ENCODE data around the gene TTC39A.
"Not testable (repeated sequence)": the region's sequence is repeated elsewhere in the genome, so short reads cannot be mapped to it uniquely, and the experiment has no call there.

Gene TTC39A

GRCh38 chr1:51263147-51263877 is 67.0 kb downstream of the TTC39A start:
- no peak for TF ChIP-seq CTCF (IDR thresholded peaks at IDR 0.05; ENCODE audit: insufficient read depth, low read length, missing control alignments)
- CTCF ChIA-PET, result interaction anchor here (1.4 to 2.4 kb wide), 3 partner anchors 20 to 271 kb away, joined by 3 to 9 read pairs (median 4); no protein-coding TSS in a partner anchor
- DNase-seq (ENCODE audit: low read depth, low spot score), result no peak
- POLR2A ChIA-PET, result no interaction called here
- H3K4me3 ChIP-seq (ENCODE audit: low read depth, low read length), result no peak overlapping the region

- no peak overlapping the region for H3K4me3 ChIP-seq (ENCODE audit: low read depth, low read length)
- DNase-seq (ENCODE audit: low read depth, low spot score), result no peak
- ChIA-PET POLR2A (interaction anchor here (0.6 to 1.1 kb wide), 2 partner anchors 65 to 307 kb away, joined by 3 read pairs; no protein-coding TSS in a partner anchor), CTCF (interaction anchor here (0.9 to 2.5 kb wide), 5 partner anchors 14 to 66 kb away, joined by 3 to 7 read pairs (median 4); no protein-coding TSS in a partner anchor)
- no peak for TF ChIP-seq CTCF (IDR thresholded peaks at IDR 0.05; ENCODE audit: insufficient read depth, low read length, missing control alignments)
Measured at GRCh38 chr1:51255331-51255730, 75.0 kb downstream of the TTC39A start.

GRCh38 chr1:51253691-51254090 is 76.7 kb downstream of the TTC39A start:
- ChIA-PET CTCF (interaction anchor here (1.5 kb wide), 1 partner anchor 60 kb away, joined by 3 read pairs; no protein-coding TSS in a partner anchor), POLR2A (no interaction called here)
- H3K4me3 ChIP-seq (ENCODE audit: low read depth, low read length), result no peak overlapping the region
- no peak for TF ChIP-seq CTCF (IDR thresholded peaks at IDR 0.05; ENCODE audit: insufficient read depth, low read length, missing control alignments)
- DNase-seq (ENCODE audit: low read depth, low spot score), result no peak

- no peak overlapping the region for H3K4me3 ChIP-seq (ENCODE audit: low read depth, low read length)
- ChIA-PET CTCF (interaction anchor here (0.7 kb wide), 1 partner anchor 8 kb away, joined by 3 read pairs; no protein-coding TSS in a partner anchor), POLR2A (interaction anchor here (0.6 kb wide), 1 partner anchor 45 kb away, joined by 3 read pairs; no protein-coding TSS in a partner anchor)
- no peak for DNase-seq (ENCODE audit: low read depth, low spot score)
- TF ChIP-seq CTCF (IDR thresholded peaks at IDR 0.05; ENCODE audit: insufficient read depth, low read length, missing control alignments), result no peak
Measured at GRCh38 chr1:51252366-51252765, 78.0 kb downstream of the TTC39A start.

- POLR2A ChIA-PET; H3K4me3 ChIP-seq (ENCODE audit: low read depth, low read length); CTCF ChIA-PET; DNase-seq (ENCODE audit: low read depth, low spot score): not testable (repeated sequence)
Measured at GRCh38 chr1:51251165-51251564, 79.2 kb downstream of the TTC39A start.

GRCh38 chr1:51250729-51251128 is 79.6 kb downstream of the TTC39A start:
- H3K4me3 ChIP-seq (ENCODE audit: low read depth, low read length); CTCF ChIA-PET; POLR2A ChIA-PET; DNase-seq (ENCODE audit: low read depth, low spot score): not testable (repeated sequence)

GRCh38 chr1:51249445-51249844 is 80.9 kb downstream of the TTC39A start:
- TF ChIP-seq CTCF (IDR thresholded peaks at IDR 0.05; ENCODE audit: insufficient read depth, low read length, missing control alignments), result no peak
- ChIA-PET CTCF (interaction anchor here (1.5 to 1.6 kb wide), 2 partner anchors 46 to 60 kb away, joined by 4 to 7 read pairs; no protein-coding TSS in a partner anchor), POLR2A (no interaction called here)
- H3K4me3 ChIP-seq (ENCODE audit: low read depth, low read length), result no peak overlapping the region
- DNase-seq (ENCODE audit: low read depth, low spot score), result no peak

Data from AG04449 (cell line).